ENCODE measurements around the gene CRADD.

- TF ChIP-seq CTCF (IDR thresholded peaks at IDR 0.05) (no peak), POLR2A (IDR thresholded peaks at IDR 0.05) (no peak)
Measured at GRCh38 chr12:93824514-93825500, 147.6 kb downstream of the CRADD start.
